HL-60 (cell line): ENCODE results near the gene ZKSCAN2.

Experiments
- DNase-seq, 2 experiments: peaks; one replicate each; pipeline ENCODE4 v3.0.0-alpha.2; 2010 to 2020; ENCODE audit warnings: low read depth in 1 of 2, low spot score in 1 of 2
- H3K27ac ChIP-seq: fragments of 250-450 bp; sonication (Bioruptor Pico); replicated peaks from 2 replicates; pipeline ENCODE4 v1.5.1; 2020; ENCODE audit warnings: mild to moderate bottlenecking, moderate library complexity
- H3K27me3 ChIP-seq: fragments of 250-450 bp; sonication (Bioruptor Pico); 2 replicates; pipeline ENCODE4 v1.5.1; 2021; ENCODE audit warnings: mild to moderate bottlenecking, moderate library complexity; ENCODE audit not compliant: insufficient read depth, poor library complexity, severe bottlenecking
- H3K4me3 ChIP-seq: replicated peaks from 2 replicates; pipeline ENCODE4 v1.5.1; 2011; ENCODE audit warnings: mild to moderate bottlenecking, control low read depth, low read length; ENCODE audit not compliant: insufficient read depth
- CTCF ChIP-seq: IDR thresholded peaks from one replicate; pipeline ENCODE4 v1.5.1; 2011; ENCODE audit warnings: low read length, control low read depth, inconsistent platforms; ENCODE audit not compliant: insufficient read depth
- GABPA ChIP-seq: IDR thresholded peaks from 2 replicates; pipeline ENCODE4 v1.6.1; 2012; ENCODE audit warnings: low read depth
- POLR2AphosphoS5 ChIP-seq: IDR thresholded peaks from 2 replicates; pipeline ENCODE4 v1.6.1; 2012; ENCODE audit warnings: low read depth
- REST ChIP-seq: IDR thresholded peaks from 2 replicates; pipeline ENCODE4 v1.6.1; 2012; ENCODE audit warnings: low read depth; ENCODE audit not compliant: insufficient replicate concordance
- SPI1 ChIP-seq: IDR thresholded peaks from 2 replicates; pipeline ENCODE4 v1.6.1; 2012; ENCODE audit warnings: low read depth, mild to moderate bottlenecking, borderline replicate concordance

Gene ZKSCAN2

GRCh38 chr16:25257956-25258860 lies 563 bp upstream of the ZKSCAN2 start:
- H3K4me3 ChIP-seq, result peak overlapping the region; percentile 73
- no peaks in the 10 kb centered on the region for H3K27me3 ChIP-seq
- peak overlapping the region; percentile 94 for H3K27ac ChIP-seq
- TF ChIP-seq CTCF (no peak), REST (no peak), POLR2AphosphoS5 (peak; percentile 58), GABPA (0 out of 2 replicates have a peak, but pooled peaks have one; percentile 18), SPI1 (peak; percentile 62; the same call in 1 of the 2 replicates)
- DNase-seq, result peak; percentile 92 to 93

GRCh38 chr16:25256695-25257469 lies 763 bp downstream of the ZKSCAN2 start:
- Histone ChIP-seq H3K27me3 (no peaks in the 10 kb centered on the region), H3K4me3 (peak overlapping the region; percentile 73), H3K27ac (peak overlapping the region; percentile 94; the same call in 1 of the 2 replicates)
- no peak for TF ChIP-seq CTCF
- TF ChIP-seq SPI1, result no peak
- TF ChIP-seq GABPA, result no peak
- no peak for TF ChIP-seq REST
- TF ChIP-seq POLR2AphosphoS5, result no peak
- DNase-seq, result peak in 1 of 2 experiments; percentile 28

GRCh38 chr16:25253322-25253721 lies 4.3 kb downstream of the ZKSCAN2 start:
- DNase-seq, result no peak
- Histone ChIP-seq H3K4me3 (no peak overlapping the region), H3K27ac (no peak overlapping the region)

More at GRCh38 chr16:25253322-25253721, 4.3 kb downstream of the ZKSCAN2 start:
- TF ChIP-seq GABPA (no peak), POLR2AphosphoS5 (no peak), CTCF (no peak), REST (no peak), SPI1 (no peak)
- H3K27me3 ChIP-seq, result no peaks in the 10 kb centered on the region
